H1 (cell line): ENCODE data around the gene CYP27B1. TPM values are rescaled to one million over a fixed set of nuclear protein-coding genes. Genes with fewer than 3 reads are reported as not detected.

Source experiments
- SP1 ChIP-seq: IDR thresholded peaks from 2 replicates; pipeline ENCODE4 v1.6.1; 2011; ENCODE audit warnings: low read depth, low read length
- polyA plus RNA-seq, 7 experiments: library from polyadenylated mRNA; depleted of rRNA in 3 of 7; stranded (reverse) in 5 of 7; unstranded in 2 of 7; fragments of >200 nt in 5 of 7; fragments of 200-250 nt in 2 of 7; gene quantifications; 1 replicate in 5 of 7; 2 replicates in 1 of 7; 4 replicates in 1 of 7; pipeline versions ENCODE4 v1.2.1 to v1.2.3, GENCODE V29; 2011 to 2013; ENCODE audit warnings: missing spikeins in 2 of 7, mixed read lengths in 2 of 7
- total RNA-seq: library from RNA; stranded (reverse); fragmentation: NEBNext Ultra II Directional; extraction: Animal tissue kit (Norgen Biotek cat#: 25700); gene quantifications from 2 replicates; pipeline ENCODE4 v1.2.1, GENCODE V29; 2021
- TF ChIP-seq, protein P1 (sequence below): fragments of 300-600 bp; sonication (generic); IDR thresholded peaks from 2 replicates; pipeline ENCODE4 v1.7.1; 2012; ENCODE audit warnings: low read length, moderate library complexity, mild to moderate bottlenecking, inconsistent platforms; ENCODE audit not compliant: insufficient replicate concordance
- TF ChIP-seq, protein P2 (sequence below): IDR thresholded peaks from 2 replicates; pipeline ENCODE4 v1.6.1; 2012; ENCODE audit warnings: low read length, inconsistent platforms

Gene CYP27B1
- total and polyA plus RNA-seq, 2 of the 8 experiments (the other 6 are each of a cell fraction or from before 2014, with no cell fraction given) = 2.9 to 3.3 TPM

DNA sequence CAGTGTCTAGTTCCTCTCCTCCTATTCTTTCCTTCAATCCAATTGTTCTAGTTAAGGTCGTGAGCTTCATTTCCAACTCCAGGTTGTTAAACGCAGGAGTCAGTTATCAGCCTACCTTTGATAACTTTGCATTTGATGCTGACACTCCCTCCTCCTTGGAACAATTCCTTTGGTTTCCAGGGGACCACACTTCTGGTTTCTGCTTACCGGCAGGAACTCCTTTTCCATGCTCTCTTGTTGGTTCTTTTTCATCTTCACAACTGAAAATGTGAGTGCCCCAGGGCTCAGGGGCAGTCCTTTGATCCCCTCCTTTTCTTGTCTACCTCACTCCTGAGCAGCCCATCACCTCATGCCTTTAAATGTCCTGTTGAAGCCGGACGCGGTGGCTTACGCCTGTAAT, 10.5 kb upstream of the CYP27B1 start (continued):
- TF ChIP-seq, protein P1, sequence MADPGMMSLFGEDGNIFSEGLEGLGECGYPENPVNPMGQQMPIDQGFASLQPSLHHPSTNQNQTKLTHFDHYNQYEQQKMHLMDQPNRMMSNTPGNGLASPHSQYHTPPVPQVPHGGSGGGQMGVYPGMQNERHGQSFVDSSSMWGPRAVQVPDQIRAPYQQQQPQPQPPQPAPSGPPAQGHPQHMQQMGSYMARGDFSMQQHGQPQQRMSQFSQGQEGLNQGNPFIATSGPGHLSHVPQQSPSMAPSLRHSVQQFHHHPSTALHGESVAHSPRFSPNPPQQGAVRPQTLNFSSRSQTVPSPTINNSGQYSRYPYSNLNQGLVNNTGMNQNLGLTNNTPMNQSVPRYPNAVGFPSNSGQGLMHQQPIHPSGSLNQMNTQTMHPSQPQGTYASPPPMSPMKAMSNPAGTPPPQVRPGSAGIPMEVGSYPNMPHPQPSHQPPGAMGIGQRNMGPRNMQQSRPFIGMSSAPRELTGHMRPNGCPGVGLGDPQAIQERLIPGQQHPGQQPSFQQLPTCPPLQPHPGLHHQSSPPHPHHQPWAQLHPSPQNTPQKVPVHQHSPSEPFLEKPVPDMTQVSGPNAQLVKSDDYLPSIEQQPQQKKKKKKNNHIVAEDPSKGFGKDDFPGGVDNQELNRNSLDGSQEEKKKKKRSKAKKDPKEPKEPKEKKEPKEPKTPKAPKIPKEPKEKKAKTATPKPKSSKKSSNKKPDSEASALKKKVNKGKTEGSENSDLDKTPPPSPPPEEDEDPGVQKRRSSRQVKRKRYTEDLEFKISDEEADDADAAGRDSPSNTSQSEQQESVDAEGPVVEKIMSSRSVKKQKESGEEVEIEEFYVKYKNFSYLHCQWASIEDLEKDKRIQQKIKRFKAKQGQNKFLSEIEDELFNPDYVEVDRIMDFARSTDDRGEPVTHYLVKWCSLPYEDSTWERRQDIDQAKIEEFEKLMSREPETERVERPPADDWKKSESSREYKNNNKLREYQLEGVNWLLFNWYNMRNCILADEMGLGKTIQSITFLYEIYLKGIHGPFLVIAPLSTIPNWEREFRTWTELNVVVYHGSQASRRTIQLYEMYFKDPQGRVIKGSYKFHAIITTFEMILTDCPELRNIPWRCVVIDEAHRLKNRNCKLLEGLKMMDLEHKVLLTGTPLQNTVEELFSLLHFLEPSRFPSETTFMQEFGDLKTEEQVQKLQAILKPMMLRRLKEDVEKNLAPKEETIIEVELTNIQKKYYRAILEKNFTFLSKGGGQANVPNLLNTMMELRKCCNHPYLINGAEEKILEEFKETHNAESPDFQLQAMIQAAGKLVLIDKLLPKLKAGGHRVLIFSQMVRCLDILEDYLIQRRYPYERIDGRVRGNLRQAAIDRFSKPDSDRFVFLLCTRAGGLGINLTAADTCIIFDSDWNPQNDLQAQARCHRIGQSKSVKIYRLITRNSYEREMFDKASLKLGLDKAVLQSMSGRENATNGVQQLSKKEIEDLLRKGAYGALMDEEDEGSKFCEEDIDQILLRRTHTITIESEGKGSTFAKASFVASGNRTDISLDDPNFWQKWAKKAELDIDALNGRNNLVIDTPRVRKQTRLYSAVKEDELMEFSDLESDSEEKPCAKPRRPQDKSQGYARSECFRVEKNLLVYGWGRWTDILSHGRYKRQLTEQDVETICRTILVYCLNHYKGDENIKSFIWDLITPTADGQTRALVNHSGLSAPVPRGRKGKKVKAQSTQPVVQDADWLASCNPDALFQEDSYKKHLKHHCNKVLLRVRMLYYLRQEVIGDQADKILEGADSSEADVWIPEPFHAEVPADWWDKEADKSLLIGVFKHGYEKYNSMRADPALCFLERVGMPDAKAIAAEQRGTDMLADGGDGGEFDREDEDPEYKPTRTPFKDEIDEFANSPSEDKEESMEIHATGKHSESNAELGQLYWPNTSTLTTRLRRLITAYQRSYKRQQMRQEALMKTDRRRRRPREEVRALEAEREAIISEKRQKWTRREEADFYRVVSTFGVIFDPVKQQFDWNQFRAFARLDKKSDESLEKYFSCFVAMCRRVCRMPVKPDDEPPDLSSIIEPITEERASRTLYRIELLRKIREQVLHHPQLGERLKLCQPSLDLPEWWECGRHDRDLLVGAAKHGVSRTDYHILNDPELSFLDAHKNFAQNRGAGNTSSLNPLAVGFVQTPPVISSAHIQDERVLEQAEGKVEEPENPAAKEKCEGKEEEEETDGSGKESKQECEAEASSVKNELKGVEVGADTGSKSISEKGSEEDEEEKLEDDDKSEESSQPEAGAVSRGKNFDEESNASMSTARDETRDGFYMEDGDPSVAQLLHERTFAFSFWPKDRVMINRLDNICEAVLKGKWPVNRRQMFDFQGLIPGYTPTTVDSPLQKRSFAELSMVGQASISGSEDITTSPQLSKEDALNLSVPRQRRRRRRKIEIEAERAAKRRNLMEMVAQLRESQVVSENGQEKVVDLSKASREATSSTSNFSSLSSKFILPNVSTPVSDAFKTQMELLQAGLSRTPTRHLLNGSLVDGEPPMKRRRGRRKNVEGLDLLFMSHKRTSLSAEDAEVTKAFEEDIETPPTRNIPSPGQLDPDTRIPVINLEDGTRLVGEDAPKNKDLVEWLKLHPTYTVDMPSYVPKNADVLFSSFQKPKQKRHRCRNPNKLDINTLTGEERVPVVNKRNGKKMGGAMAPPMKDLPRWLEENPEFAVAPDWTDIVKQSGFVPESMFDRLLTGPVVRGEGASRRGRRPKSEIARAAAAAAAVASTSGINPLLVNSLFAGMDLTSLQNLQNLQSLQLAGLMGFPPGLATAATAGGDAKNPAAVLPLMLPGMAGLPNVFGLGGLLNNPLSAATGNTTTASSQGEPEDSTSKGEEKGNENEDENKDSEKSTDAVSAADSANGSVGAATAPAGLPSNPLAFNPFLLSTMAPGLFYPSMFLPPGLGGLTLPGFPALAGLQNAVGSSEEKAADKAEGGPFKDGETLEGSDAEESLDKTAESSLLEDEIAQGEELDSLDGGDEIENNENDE = no peak
- TF ChIP-seq, protein P2, sequence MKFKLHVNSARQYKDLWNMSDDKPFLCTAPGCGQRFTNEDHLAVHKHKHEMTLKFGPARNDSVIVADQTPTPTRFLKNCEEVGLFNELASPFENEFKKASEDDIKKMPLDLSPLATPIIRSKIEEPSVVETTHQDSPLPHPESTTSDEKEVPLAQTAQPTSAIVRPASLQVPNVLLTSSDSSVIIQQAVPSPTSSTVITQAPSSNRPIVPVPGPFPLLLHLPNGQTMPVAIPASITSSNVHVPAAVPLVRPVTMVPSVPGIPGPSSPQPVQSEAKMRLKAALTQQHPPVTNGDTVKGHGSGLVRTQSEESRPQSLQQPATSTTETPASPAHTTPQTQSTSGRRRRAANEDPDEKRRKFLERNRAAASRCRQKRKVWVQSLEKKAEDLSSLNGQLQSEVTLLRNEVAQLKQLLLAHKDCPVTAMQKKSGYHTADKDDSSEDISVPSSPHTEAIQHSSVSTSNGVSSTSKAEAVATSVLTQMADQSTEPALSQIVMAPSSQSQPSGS = no peak
- TF ChIP-seq SP1 = no peak
